Measurements from ENCODE around the gene ROS1.
"Not testable (repeated sequence)": the region's sequence is repeated elsewhere in the genome, so short reads cannot be mapped to it uniquely, and the experiment has no call there.

Gene ROS1

DNA sequence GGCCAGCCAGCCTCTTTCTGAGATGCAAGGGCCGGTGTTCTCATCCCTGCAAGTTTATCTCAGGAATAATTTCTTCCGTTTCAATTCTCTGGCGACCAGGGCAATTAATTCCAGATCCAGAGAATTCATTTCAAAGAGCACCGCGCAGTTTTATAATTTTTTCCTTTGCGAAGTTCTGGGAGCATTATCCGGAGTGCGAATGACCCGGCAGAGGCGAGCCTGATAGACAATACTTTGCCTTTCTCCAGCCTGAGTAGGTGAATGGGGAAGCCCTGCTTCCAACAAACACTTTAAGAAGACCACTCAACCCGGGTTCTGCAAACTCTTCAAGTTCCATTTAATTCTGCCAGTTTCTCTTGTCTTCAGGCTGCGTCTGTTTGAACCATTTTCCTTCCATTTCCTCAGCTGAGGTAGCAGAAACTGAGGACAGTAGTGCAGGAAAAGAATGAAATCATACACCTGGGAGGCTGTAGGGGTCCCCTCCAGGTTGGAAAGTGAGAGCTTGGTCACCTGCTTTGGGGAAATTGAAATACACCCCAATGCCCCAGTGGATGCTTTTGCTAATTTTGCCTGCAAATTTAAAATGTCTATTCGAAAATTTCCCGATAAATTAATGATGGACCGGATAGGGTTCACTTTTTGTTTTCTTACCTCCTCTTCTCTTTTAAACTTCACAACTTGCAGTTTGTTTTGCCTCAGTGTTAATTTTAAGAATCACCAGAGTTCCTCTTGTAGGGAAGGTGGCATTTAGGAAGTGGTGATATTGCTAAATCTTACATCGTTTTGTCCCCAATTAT is 159.3 kb downstream of the ROS1 start:
- no peak for DNase-seq (ENCODE audit: low spot score)

DNA sequence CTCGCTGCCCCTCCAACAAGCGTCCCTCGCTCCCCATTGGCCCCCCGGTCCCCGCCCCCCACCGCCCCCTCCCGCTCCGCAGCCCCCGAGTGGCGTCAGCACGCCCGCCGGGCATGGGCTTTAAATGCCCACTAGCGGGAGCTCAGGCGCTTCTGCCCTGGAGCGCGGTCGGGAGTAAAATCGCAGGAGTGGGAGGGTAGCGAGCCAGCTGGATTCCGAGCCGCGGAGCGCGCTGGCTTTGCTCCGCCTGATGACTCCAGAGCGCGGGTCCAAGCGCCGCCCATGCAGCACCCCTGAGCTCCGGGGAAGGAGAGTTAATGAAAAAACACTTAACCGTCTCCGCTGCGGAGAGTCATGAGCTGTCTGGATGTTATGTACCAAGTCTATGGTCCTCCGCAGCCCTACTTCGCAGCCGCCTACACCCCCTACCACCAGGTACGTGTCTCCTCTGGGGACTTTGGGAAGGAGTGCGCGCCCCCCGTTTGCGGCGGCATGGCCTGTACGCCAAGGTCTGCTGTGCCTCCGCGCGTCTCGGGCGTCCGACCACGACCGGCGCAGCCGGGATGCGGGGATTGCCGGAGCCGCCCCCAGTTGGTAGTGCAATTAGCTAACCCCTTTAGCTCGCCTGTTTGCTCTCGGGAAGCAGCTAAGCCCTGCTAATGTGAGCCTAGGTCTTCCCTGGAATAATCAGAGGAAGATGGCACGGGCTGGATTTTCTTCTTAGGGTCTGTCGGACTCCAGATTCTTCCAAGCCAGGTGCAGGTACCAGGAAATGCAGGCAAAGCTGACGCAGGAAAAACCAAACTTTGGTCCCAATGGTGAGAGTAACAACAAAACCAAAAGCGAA is 160.1 kb downstream of the ROS1 start, which contains the start of gene VGLL2:
Gene VGLL2, plus strand, starts transcription at position 149 of the 847 bp plus-strand sequence. Its CDS starts 206 bp downstream, at position 355.
- DNase-seq (ENCODE audit: low spot score) = no peak

DNA sequence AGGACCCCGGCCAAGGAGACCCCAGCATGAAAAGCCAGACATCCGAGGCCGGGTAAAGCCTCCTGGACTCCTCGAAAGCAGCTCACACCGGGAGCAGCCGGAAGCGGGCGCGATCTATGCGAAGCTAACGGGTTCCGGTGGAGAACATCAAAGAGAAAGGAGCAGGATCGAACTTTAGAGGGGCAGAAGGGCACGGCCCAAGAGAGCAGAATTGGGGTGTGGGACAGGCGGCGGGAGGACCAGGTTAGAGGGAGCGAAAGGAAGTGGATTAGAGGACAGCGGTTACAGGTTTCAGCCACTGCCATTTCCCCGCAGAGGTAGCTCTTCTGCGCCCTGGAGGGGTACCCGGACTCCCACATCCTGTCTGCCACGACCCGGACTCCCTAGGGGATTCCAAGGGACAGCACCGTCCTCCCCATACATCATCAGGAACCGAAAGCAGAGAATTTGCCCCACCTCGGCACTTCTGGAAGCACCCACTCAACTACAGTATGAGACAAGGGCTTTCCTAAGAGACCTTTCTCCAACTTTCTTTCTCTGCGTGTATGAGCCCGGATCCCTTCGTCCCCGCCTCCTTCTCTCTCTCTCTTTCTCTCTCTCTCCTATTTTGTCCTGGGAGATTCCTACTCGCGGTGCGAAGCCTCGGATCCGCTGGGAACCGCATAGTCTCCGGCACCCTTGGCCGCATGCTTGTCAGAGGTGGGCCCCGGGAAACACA is 160.9 kb downstream of the ROS1 start:
- DNase-seq (ENCODE audit: low spot score) = no peak

DNA sequence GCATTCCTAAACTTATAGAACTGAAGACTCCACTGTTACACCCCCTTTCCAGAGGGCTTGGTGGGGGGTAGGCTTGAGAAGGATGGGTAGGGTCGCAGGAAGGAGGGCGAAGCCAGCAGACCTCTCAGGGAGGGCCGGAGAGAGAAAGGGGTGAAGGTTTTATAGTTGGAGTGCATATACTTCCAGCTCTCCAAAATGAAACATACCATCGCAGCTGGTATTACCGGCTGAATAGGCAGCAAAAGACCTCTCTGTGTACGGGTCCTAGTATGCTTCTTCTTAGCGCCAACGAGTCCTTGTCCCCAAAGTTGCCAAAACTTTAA is 161.4 kb downstream of the ROS1 start:
- no peak for DNase-seq (ENCODE audit: low spot score)

DNA sequence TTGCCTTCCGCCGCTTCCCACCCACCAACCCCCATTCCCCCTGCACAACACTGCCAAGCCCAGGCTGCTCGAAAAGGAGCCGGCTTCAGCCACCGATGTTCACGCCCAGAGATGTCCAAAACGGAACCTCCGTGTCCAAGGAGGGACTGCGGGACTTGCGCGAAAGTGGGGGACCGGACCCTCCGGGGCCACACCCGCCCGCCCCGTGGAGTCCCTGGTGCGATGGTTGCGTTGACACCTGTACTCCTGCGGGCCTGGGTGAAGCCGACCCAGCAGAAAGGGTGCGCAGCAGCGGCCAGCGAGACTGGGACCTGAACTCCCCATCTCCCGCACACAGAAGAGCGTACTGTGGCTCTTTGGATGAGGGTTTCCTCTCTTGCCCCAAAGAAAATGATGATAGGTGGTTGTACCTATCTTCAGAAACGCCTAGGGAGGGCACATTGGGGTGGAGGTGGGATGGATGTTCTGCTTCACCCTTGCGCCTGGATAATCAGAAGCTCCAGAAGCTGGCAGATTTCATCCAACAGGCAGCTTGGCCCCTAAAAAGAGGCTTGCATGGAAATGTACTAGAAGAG is 162.3 kb downstream of the ROS1 start:
- DNase-seq (ENCODE audit: low spot score) = no peak

DNA sequence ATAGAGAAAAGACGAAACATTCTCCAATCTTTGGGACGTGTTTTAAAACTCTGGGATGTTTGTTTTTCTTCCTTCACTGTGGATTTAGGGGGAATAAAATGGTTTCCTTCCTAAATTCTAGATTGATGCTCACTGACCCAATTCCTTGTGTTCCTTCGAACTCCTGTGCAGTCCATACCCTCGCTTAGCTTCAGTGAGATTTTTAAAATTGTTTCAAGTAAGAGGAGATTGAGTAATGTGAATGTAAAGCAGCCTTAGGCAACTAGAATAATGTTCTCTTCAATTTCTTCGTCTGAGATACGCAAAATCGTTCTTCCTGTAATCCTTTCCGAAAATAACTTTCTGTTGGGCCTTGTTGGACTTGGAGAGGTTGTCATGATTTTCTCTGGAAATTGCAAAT is 162.9 kb downstream of the ROS1 start:
- DNase-seq (ENCODE audit: low spot score) = no peak

DNA sequence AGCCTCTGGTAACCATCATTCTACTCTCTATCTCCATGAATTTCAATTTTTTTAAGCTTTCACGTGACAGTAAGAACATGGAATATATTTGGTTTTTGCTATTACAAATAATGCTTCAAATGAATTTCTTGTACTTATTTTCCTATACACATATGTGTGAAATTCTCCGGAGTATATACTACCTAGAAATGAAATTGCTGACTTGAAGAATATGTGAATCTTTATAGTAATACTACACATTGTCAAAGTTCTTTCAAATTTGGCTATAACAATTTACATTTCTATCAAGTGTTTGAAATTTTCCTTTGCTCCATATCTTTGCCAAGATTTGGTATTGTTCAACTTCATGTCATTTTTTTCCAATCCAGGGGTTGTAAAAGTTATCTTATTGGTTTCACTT is 172.0 kb downstream of the ROS1 start:
- DNase-seq (ENCODE audit: low spot score) = no peak

DNA sequence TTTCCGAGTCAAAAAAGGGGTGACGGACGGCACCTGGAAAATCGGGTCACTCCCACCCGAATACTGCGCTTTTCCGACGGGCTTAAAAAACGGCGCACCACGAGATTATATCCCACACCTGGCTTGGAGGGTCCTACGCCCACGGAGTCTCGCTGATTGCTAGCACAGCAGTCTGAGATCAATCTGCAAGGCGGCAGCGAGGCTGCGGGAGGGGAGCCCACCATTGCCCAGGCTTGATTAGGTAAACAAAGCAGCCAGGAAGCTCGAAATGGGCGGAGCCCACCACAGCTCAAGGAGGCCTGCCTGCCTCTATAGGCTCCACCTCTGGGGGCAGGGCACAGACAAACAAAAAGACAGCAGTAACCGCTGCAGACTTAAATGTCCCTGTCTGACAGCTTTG is 180.8 kb downstream of the ROS1 start:
- DNase-seq (ENCODE audit: low spot score) = not testable (repeated sequence)

DNA sequence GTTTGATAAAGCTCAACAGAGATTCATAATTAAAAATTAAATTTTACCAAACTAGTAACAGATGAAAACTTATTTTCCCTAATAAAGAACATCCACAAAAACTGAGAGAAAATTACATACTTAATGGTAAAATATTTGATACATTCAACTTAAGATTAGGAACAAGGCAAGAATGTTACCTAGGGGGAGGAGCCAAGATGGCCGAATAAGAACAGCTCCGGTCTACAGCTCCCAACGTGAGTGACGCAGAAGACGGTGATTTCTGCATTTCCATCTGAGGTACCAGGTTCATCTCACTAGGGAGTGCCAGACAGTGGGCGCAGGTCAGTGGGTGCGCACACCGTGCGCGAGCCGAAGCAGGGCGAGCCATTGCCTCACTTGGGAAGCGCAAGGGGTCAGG is 181.2 kb downstream of the ROS1 start:
- DNase-seq (ENCODE audit: low spot score) = not testable (repeated sequence)
